K562 (cell line): ENCODE data around the gene DHDDS. TPM values are rescaled to one million over a fixed set of nuclear protein-coding genes. Genes with fewer than 3 reads are reported as not detected.

Source experiments
- ARID3A ChIP-seq: IDR thresholded peaks from 2 replicates; pipeline ENCODE4 v1.6.1; 2012; ENCODE audit warnings: low read depth, low read length, improper control_type of control experiment, borderline replicate concordance
- BDP1 ChIP-seq: IDR thresholded peaks from 3 replicates; pipeline ENCODE4 v1.6.1; 2011; ENCODE audit not compliant: insufficient read length, insufficient read depth
- EHMT2 ChIP-seq: fragments of 450-650 bp; IDR thresholded peaks from 2 replicates; pipeline ENCODE4 v1.6.1; 2018; ENCODE audit warnings: antibody characterized with exemption
- ELF4 ChIP-seq: fragments of 450-650 bp; formaldehyde crosslinking; IDR thresholded peaks from 2 replicates; pipeline ENCODE4 v1.4.0; 2022; ENCODE audit warnings: missing genetic modification characterization
- EWSR1 ChIP-seq: fragments of 450-650 bp; IDR thresholded peaks from 2 replicates; pipeline ENCODE4 v1.6.1; 2018; ENCODE audit warnings: borderline replicate concordance, mild to moderate bottlenecking, low read depth, moderate library complexity; ENCODE audit not compliant: partially characterized antibody
- EZH2 ChIP-seq: IDR thresholded peaks from 2 replicates; pipeline ENCODE4 v1.6.1; 2012; ENCODE audit warnings: low read depth, mild to moderate bottlenecking, inconsistent platforms, low read length, borderline replicate concordance
- FOXO4 ChIP-seq: fragments of 450-650 bp; formaldehyde crosslinking; IDR thresholded peaks from 2 replicates; pipeline ENCODE4 v1.4.0; 2020; ENCODE audit warnings: mild to moderate bottlenecking, moderate library complexity
- L3MBTL2 ChIP-seq: fragments of 450-650 bp; IDR thresholded peaks from 2 replicates; pipeline ENCODE4 v1.6.1; 2016; ENCODE audit warnings: mild to moderate bottlenecking, moderate library complexity
- MIER1 ChIP-seq: fragments of 450-650 bp; IDR thresholded peaks from 2 replicates; pipeline ENCODE4 v1.6.1; 2016; ENCODE audit warnings: antibody characterized with exemption, mild to moderate bottlenecking, low read depth
- NCOA2 ChIP-seq, 2 experiments: fragments of 450-650 bp; IDR thresholded peaks; 2 replicates each; pipeline ENCODE4 v1.6.1; 2018; ENCODE audit warnings: mild to moderate bottlenecking in 2 of 2, moderate library complexity in 1 of 2; ENCODE audit not compliant: partially characterized antibody in 2 of 2
- POLR2A ChIP-seq: fragments of 450-650 bp; conservative IDR thresholded peaks from 2 replicates; pipeline ENCODE4 v1.6.1; 2016
- RBM15 ChIP-seq: fragments of 200-400 bp; formaldehyde crosslinking; IDR thresholded peaks from 2 replicates; pipeline ENCODE4 v1.6.1; 2018; ENCODE audit warnings: mild to moderate bottlenecking, low read length, moderate library complexity; ENCODE audit not compliant: insufficient read depth
- SIRT6 ChIP-seq: IDR thresholded peaks from one replicate; pipeline ENCODE4 v1.6.1; 2012; ENCODE audit warnings: low read depth, mild to moderate bottlenecking, control low read depth, inconsistent platforms, low read length, moderate library complexity
- USF1 ChIP-seq: sonication (generic); formaldehyde crosslinking; IDR thresholded peaks from 2 replicates; pipeline ENCODE4 v1.9.0; 2022; ENCODE audit warnings: mild to moderate bottlenecking, missing genetic modification reagents
- ZBTB43 ChIP-seq: sonication (generic); formaldehyde crosslinking; IDR thresholded peaks from 2 replicates; pipeline ENCODE4 v1.8.0; 2023; ENCODE audit warnings: mild to moderate bottlenecking, missing genetic modification reagents
- ZBTB5 ChIP-seq: fragments of 450-650 bp; IDR thresholded peaks from 2 replicates; pipeline ENCODE4 v1.6.1; 2017; ENCODE audit warnings: antibody characterized with exemption
- ZFPM2 ChIP-seq: fragments of 250-450 bp; sonication (Bioruptor Pico); IDR thresholded peaks from 2 replicates; pipeline ENCODE4 v1.5.1; 2022; ENCODE audit warnings: mild to moderate bottlenecking
- ZNF239 ChIP-seq: fragments of 250-450 bp; sonication (Bioruptor Pico); IDR thresholded peaks from 2 replicates; pipeline ENCODE4 v1.4.0; 2020; ENCODE audit warnings: mild to moderate bottlenecking
- ZNF79 ChIP-seq: fragments of 250-450 bp; sonication (Bioruptor Pico); IDR thresholded peaks from 2 replicates; pipeline ENCODE4 v1.4.0; 2020; ENCODE audit warnings: low read depth, mild to moderate bottlenecking, moderate library complexity
- polyA plus RNA-seq, 8 experiments: library from polyadenylated mRNA; depleted of rRNA in 4 of 8; stranded (reverse) in 5 of 8; unstranded in 3 of 8; fragments of >200 nt; fragmentation: Nextera tagmentation in 2 of 8; fragmentation: Illumina TruSeq in 1 of 8; extraction: Ambion mirVana in 2 of 8; extraction: Trizol in 1 of 8; gene quantifications; 2 replicates each; pipeline versions ENCODE4 v1.2.1 to v1.2.3, GENCODE V29; 2011 to 2014; ENCODE audit warnings: inconsistent platforms in 1 of 8, missing spikeins in 1 of 8
- total RNA-seq, 7 experiments: library from RNA; depleted of rRNA in 6 of 7; stranded (reverse); fragments of >200 nt in 6 of 7; fragmentation: Illumina TruSeq in 2 of 7; extraction: Trizol in 2 of 7; gene quantifications; 2 replicates each; pipeline versions ENCODE4 v1.2.1 to v1.2.3, GENCODE V29; 2011 to 2021; ENCODE audit warnings: low replicate concordance in 1 of 7

Gene DHDDS
- total and polyA plus RNA-seq, 9 of the 15 experiments (the other 6 are each of a cell fraction or from before 2014, with no cell fraction given), result 33.3 to 55.0 (median 44.3) TPM

- TF ChIP-seq BDP1 (no peak), NCOA2 (IDR thresholded peaks at IDR 0.05; ENCODE audit: partially characterized antibody in 2 of 2) (no peak), MIER1 (peak; percentile 46; the same call in 1 of the 2 replicates), ZNF79 (CRISPR knock-in tag) (no peak), POLR2A (no peak), SIRT6 (no peak), ARID3A (no peak), ELF4 (CRISPR knock-in tag) (no peak), EHMT2 (no peak), EZH2 (no peak), ZBTB5 (no peak), RBM15 (no peak), USF1 (CRISPR knock-in tag) (peak; percentile 93), ZBTB43 (peak; percentile 90), ZFPM2 (CRISPR knock-in tag) (no peak), L3MBTL2 (peak; percentile 96), ZNF239 (CRISPR knock-in tag) (no peak), FOXO4 (CRISPR knock-in tag) (no peak), EWSR1 (no peak)
These were observed 68.5 kb downstream of the DHDDS start (continued) for GRCh38 chr1:26500488-26501175.
